ENCODE data around the gene PSEN2. TPM values are rescaled to one million over a fixed set of nuclear protein-coding genes. Genes with fewer than 3 reads are reported as not detected.
A peak's percentile ranks its signal among the peaks of the same experiment; 100 is the strongest.

Gene PSEN2
- total and polyA plus RNA-seq, 2 donors (not counting 1 experiment from before 2014, with no cell fraction given), result 15.8 to 26.0 TPM

DNA sequence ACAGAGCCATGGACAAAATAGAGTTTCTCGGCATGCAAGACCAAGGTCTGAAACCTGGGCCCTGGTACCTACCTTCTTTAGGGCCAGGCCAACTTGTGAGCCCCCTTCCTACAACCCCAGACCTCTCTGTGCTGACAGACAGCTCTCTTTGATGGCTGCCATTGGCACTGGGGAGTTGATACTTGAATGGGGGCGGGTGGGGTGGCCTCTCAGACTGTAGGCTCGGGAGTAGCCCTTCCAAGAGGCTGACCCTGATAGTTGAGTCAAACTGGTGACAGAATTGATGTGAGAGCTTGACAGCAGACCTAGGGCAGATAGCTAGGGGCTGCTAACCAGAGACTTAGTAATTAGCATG lies 44.7 kb upstream of the PSEN2 start:
- Histone ChIP-seq H3K36me3 (replicated peaks in 1 of 2; ENCODE audit: control extremely low read depth in 1 of 2, control insufficient read depth in 1 of 2, extremely low read depth in 1 of 2, insufficient read depth in 2 of 2, low read length in 1 of 2) (no peaks in the 10 kb centered on the region), H4K20me1 (ENCODE audit: control insufficient read depth, insufficient read depth, low read length, poor library complexity, severe bottlenecking) (no peaks in the 10 kb centered on the region), H3K9me3 (ENCODE audit: control extremely low read depth in 1 of 3, control insufficient read depth in 2 of 3, insufficient read depth in 1 of 3, low read length in 2 of 3) (no peaks in the 10 kb centered on the region), H3K79me2 (ENCODE audit: control insufficient read depth, insufficient read depth, low read length) (no peaks in the 10 kb centered on the region), H3K4me1 (ENCODE audit: control insufficient read depth in 2 of 2, insufficient read depth in 2 of 2, low read length in 2 of 2) (peaks cover 11 to 35% of the 10 kb centered on the region in 2 donors), H3K4me3 (ENCODE audit: control extremely low read depth in 1 of 5, extremely low read depth in 1 of 5, insufficient read depth in 1 of 5, low read depth in 2 of 5, low read length in 4 of 5) (no peak overlapping the region), H3K4me2 (replicated peaks; ENCODE audit: low read depth, low read length, poor library complexity, severe bottlenecking) (no peak overlapping the region), H3K27me3 (replicated peaks in 1 of 4; ENCODE audit: control extremely low read depth in 1 of 4, control insufficient read depth in 3 of 4, insufficient read depth in 4 of 4, low read length in 3 of 4) (no peaks in the 10 kb centered on the region), H3K27ac (ENCODE audit: low read length in 2 of 2) (no peak overlapping the region), H3K9ac (ENCODE audit: low read length) (no peak overlapping the region), H2AFZ (ENCODE audit: insufficient read depth, low read depth, low read length, poor library complexity, severe bottlenecking) (no peak overlapping the region)
- H3K27ac Mint-ChIP-seq, result peak overlapping the region; percentile 26
- H3K4me3 Mint-ChIP-seq, result no peak overlapping the region
- intact Hi-C loops (cut with micrococcal nuclease), result loop anchor here (10.0 kb wide), 1 partner anchor 401 kb away; no protein-coding TSS in a partner anchor
- ChIA-PET POLR2A (interaction anchor here (0.5 kb wide), 1 partner anchor 199 kb away, joined by 3 read pairs; no protein-coding TSS in a partner anchor), CTCF (interaction anchor here (0.8 to 7.9 kb wide), 11 partner anchors 21 to 418 kb away, joined by 3 to 278 read pairs (median 6); partner anchors contain the start of gene PARP1)
- 83% methylated on average over 3 of the region's 3 CpGs for WGBS (ENCODE audit: insufficient coverage)
- no peak for ATAC-seq (ENCODE audit: low read depth)
- TF ChIP-seq CTCF (IDR thresholded peaks at IDR 0.05) (no peak), EZH2 (IDR thresholded peaks at IDR 0.05; ENCODE audit: borderline replicate concordance, insufficient read depth, low read depth, low read length, poor library complexity, severe bottlenecking) (no peak)
- no peaks in the 10 kb centered on the region for H3K9me3 Mint-ChIP-seq (ENCODE audit: insufficient read depth)
- no peaks in the 10 kb centered on the region for H3K27me3 Mint-ChIP-seq
- H3K4me1 Mint-ChIP-seq, result peaks cover 36% of the 10 kb centered on the region
- no peak for DNase-seq

DNA sequence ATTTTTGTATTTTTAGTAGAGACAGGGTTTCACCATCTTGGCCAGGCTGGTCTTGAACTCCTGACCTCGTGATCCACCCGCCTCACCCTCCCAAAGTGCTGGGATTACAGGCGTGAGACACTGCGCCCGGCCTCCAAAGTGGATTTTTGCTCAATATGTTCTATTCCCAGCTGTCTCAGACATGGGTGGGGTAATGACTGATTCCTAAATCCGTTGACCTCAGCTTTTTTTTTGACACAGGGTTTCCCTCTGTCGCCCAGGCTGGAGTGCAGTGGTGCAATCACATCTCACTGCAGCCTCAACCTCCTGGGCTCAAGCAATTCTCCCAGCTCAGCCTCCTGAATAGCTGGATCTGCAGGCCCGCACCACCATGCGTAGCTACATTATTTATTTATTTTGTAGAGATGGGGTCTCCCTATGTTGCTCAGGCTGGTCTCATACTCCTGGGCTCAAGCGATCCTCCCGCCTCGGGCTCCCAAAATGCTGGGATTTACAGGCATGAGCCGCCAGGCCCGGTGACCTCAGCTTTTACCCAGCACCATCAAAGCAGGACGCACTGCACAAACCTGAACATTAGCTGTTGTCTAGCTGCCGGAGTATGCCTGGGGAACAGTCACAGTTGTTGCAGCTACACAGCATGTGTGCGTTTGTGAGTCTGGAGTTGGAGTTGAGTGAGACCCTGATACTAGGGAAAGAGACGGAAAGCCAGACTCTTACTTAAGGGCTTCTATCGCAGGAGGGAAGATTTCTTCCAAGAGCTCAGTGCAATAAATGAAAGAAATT lies 43.7 kb upstream of the PSEN2 start:
- WGBS (ENCODE audit: insufficient coverage), result 94% methylated on average over 10 of the region's 19 CpGs
- H3K4me1 Mint-ChIP-seq, result peaks cover 36% of the 10 kb centered on the region
- H3K36me3 ChIP-seq (replicated peaks in 1 of 2; ENCODE audit: control extremely low read depth in 1 of 2, control insufficient read depth in 1 of 2, extremely low read depth in 1 of 2, insufficient read depth in 2 of 2, low read length in 1 of 2), result no peaks in the 10 kb centered on the region
- no peak overlapping the region for H3K27ac ChIP-seq (ENCODE audit: low read length in 2 of 2)
- H3K4me3 Mint-ChIP-seq, result peak overlapping the region; percentile 2
- H3K27me3 ChIP-seq (replicated peaks in 1 of 4; ENCODE audit: control extremely low read depth in 1 of 4, control insufficient read depth in 3 of 4, insufficient read depth in 4 of 4, low read length in 3 of 4), result no peaks in the 10 kb centered on the region
- H3K4me3 ChIP-seq (ENCODE audit: control extremely low read depth in 1 of 5, extremely low read depth in 1 of 5, insufficient read depth in 1 of 5, low read depth in 2 of 5, low read length in 4 of 5), result no peak overlapping the region
- peaks cover 11 to 35% of the 10 kb centered on the region in 2 donors for H3K4me1 ChIP-seq (ENCODE audit: control insufficient read depth in 2 of 2, insufficient read depth in 2 of 2, low read length in 2 of 2)
- H3K27ac Mint-ChIP-seq, result no peak overlapping the region
- peak; percentile 11 for DNase-seq
- H3K9ac ChIP-seq (ENCODE audit: low read length), result no peak overlapping the region
- no peak for ATAC-seq (ENCODE audit: low read depth)
- no peaks in the 10 kb centered on the region for H3K9me3 ChIP-seq (ENCODE audit: control extremely low read depth in 1 of 3, control insufficient read depth in 2 of 3, insufficient read depth in 1 of 3, low read length in 2 of 3)
- H3K9me3 Mint-ChIP-seq (ENCODE audit: insufficient read depth), result no peaks in the 10 kb centered on the region
- H3K79me2 ChIP-seq (ENCODE audit: control insufficient read depth, insufficient read depth, low read length), result no peaks in the 10 kb centered on the region
- ChIA-PET CTCF (interaction anchor here (0.6 to 7.9 kb wide), 16 partner anchors 12 to 1300 kb away, joined by 3 to 278 read pairs (median 6); no protein-coding TSS in a partner anchor), POLR2A (no interaction called here)
- H2AFZ ChIP-seq (ENCODE audit: insufficient read depth, low read depth, low read length, poor library complexity, severe bottlenecking), result no peak overlapping the region
- H3K4me2 ChIP-seq (replicated peaks; ENCODE audit: low read depth, low read length, poor library complexity, severe bottlenecking), result no peak overlapping the region
- no peaks in the 10 kb centered on the region for H3K27me3 Mint-ChIP-seq
- intact Hi-C loops (cut with micrococcal nuclease), result loop anchor here (10.0 kb wide), 1 partner anchor 402 kb away; no protein-coding TSS in a partner anchor
- H4K20me1 ChIP-seq (ENCODE audit: control insufficient read depth, insufficient read depth, low read length, poor library complexity, severe bottlenecking), result no peaks in the 10 kb centered on the region
- TF ChIP-seq EZH2 (IDR thresholded peaks at IDR 0.05; ENCODE audit: borderline replicate concordance, insufficient read depth, low read depth, low read length, poor library complexity, severe bottlenecking), result no peak

All from B cell (primary cell).